CD1c-positive myeloid dendritic cell (primary cell): ENCODE measurements around the gene PTGES.

Source experiments
- DNase-seq: peaks from one replicate; pipeline ENCODE4 v3.0.0-alpha.2; 2016; ENCODE audit errors: extremely low spot score

PTGES gene

GRCh38 chr9:129746092-129746777 lies 6.6 kb downstream of the PTGES start:
- peak; percentile 15 for DNase-seq

- DNase-seq, result no peak
Observed at GRCh38 chr9:129745200-129745599, 7.6 kb downstream of the PTGES start.

GRCh38 chr9:129740666-129741464 lies 12.0 kb downstream of the PTGES start:
- DNase-seq, result no peak

GRCh38 chr9:129740174-129740573 lies 12.7 kb downstream of the PTGES start:
- no peak for DNase-seq

- no peak for DNase-seq
Observed at GRCh38 chr9:129739432-129739831, 13.4 kb downstream of the PTGES start.

- peak; percentile 90 for DNase-seq
Observed at GRCh38 chr9:129737479-129738274, 15.2 kb downstream of the PTGES start.

GRCh38 chr9:129736334-129736733 lies 16.5 kb downstream of the PTGES start:
- DNase-seq, result no peak

- no peak for DNase-seq
Observed at GRCh38 chr9:129735546-129735945, 17.3 kb downstream of the PTGES start.

GRCh38 chr9:129733632-129733953 lies 19.2 kb downstream of the PTGES start:
- DNase-seq, result no peak

- DNase-seq, result no peak
Observed at GRCh38 chr9:129732946-129733631, 19.8 kb downstream of the PTGES start.

- DNase-seq, result no peak
Observed at GRCh38 chr9:129732100-129732499, 20.7 kb downstream of the PTGES start.

- DNase-seq, result no peak
Observed at GRCh38 chr9:129731477-129732085, 21.3 kb downstream of the PTGES start.

GRCh38 chr9:129728744-129729143 lies 24.1 kb downstream of the PTGES start:
- DNase-seq, result no peak

- peak; percentile 73 for DNase-seq
Observed at GRCh38 chr9:129726322-129727160, 26.3 kb downstream of the PTGES start.

- DNase-seq, result no peak
Observed at GRCh38 chr9:129725795-129726251, 27.0 kb downstream of the PTGES start.

GRCh38 chr9:129724456-129725190 lies 28.2 kb downstream of the PTGES start:
- no peak for DNase-seq

GRCh38 chr9:129722913-129723312 lies 29.9 kb downstream of the PTGES start:
- no peak for DNase-seq

GRCh38 chr9:129720865-129721545 lies 31.8 kb downstream of the PTGES start:
- no peak for DNase-seq

GRCh38 chr9:129720181-129720864 lies 32.5 kb downstream of the PTGES start:
- no peak for DNase-seq
